Fibroblast of villous mesenchyme (primary cell): ENCODE measurements around the gene EPN1. TPM values are rescaled to one million over a fixed set of nuclear protein-coding genes. Genes with fewer than 3 reads are reported as not detected.

Source experiments
- small RNA-seq: library from RNA; depleted of rRNA; stranded (forward); fragments of <200 nt; gene quantifications from one replicate; pipeline ENCODE3, GENCODE V24; 2012
- total RNA-seq: library from RNA; depleted of rRNA; stranded (reverse); fragments of >200 nt; gene quantifications from 2 replicates; pipeline ENCODE4 v1.2.3, GENCODE V29; 2012

EPN1 gene
- total RNA-seq, 1 donor: 17.7 TPM

Small RNA genes within 50 kb of the gene (small RNA-seq; reads per million reads assigned to genes)
- gene AC010525.2: not detected

Other genes starting within 250 kb of the EPN1 start
- not detected in 2 replicates for gene SHISA7, start 231.9 kb upstream of the EPN1 start, total RNA-seq
- 57.9 and 74.4 TPM in 2 replicates for gene ISOC2, start 213.6 kb upstream of the EPN1 start, total RNA-seq
- not detected in 2 replicates for gene C19orf85, start 210.5 kb upstream of the EPN1 start, total RNA-seq
- gene ZNF628, start 198.6 kb upstream of the EPN1 start, total RNA-seq: 0.86 and 2.6 TPM in 2 replicates
- gene NAT14, start 190.0 kb upstream of the EPN1 start, total RNA-seq: 18.1 and 20.3 TPM in 2 replicates
- gene SSC5D, start 186.8 kb upstream of the EPN1 start, total RNA-seq: 21.2 and 23.2 TPM in 2 replicates
- not detected in 2 replicates for gene SBK2, start 138.1 kb upstream of the EPN1 start, total RNA-seq
- gene SBK3, start 129.7 kb upstream of the EPN1 start, total RNA-seq: under 0.01 TPM in 2 replicates
- 5.6 and 7.7 TPM in 2 replicates for gene ZNF579, start 94.4 kb upstream of the EPN1 start, total RNA-seq
- 4.3 and 5.2 TPM in 2 replicates for gene FIZ1, start 75.7 kb upstream of the EPN1 start, total RNA-seq
- 4.7 and 6.4 TPM in 2 replicates for gene ZNF524, start 74.9 kb upstream of the EPN1 start, total RNA-seq
- gene ZNF865, start 69.6 kb upstream of the EPN1 start, total RNA-seq: 1.3 and 1.9 TPM in 2 replicates
- 5.6 and 7.4 TPM in 2 replicates for gene ZNF784, start 50.7 kb upstream of the EPN1 start, total RNA-seq
- 5.5 and 5.6 TPM in 2 replicates for gene ZNF580, start 34.2 kb upstream of the EPN1 start, total RNA-seq
- gene ZNF581, start 31.6 kb upstream of the EPN1 start, total RNA-seq: 11.0 and 13.0 TPM in 2 replicates
- gene CCDC106, start 27.0 kb upstream of the EPN1 start, total RNA-seq: 7.8 and 9.0 TPM in 2 replicates
- gene U2AF2, start 20.2 kb upstream of the EPN1 start, total RNA-seq: 99.9 and 111 TPM in 2 replicates
- gene NLRP9, start 63.2 kb downstream of the EPN1 start, total RNA-seq: not detected in 2 replicates
- gene RFPL4A, start 83.9 kb downstream of the EPN1 start, total RNA-seq: not detected in 2 replicates
- not detected in 2 replicates for gene RFPL4AL1, start 93.9 kb downstream of the EPN1 start, total RNA-seq
- gene NLRP11, start 156.8 kb downstream of the EPN1 start, total RNA-seq: not detected in 2 replicates
- not detected in 2 replicates for gene NLRP4, start 161.3 kb downstream of the EPN1 start, total RNA-seq